Natural killer cell (primary cell): Measurements from ENCODE around the gene CRIP1. TPM values are rescaled to one million over a fixed set of nuclear protein-coding genes. Genes with fewer than 3 reads are reported as not detected.

ENCODE experiments used
- ATAC-seq, 3 donors: fragments of 150-1000 bp in 2 of 3; fragments of 200-7000 bp in 1 of 3; cut with Tn5 transposase; 1 replicate in 1 of 3; 2 replicates in 2 of 3; pipeline ENCODE4 v1.10.0; 2021; ENCODE audit warnings: mild to moderate bottlenecking in 2 of 3, moderate library complexity in 2 of 3
- DNase-seq, 2 donors: peaks; one replicate each; pipeline versions ENCODE4 v3.0.0 to v3.0.0-alpha.2; 2013 to 2021; ENCODE audit warnings: mixed read lengths in 1 of 2
- H3K27ac ChIP-seq: one replicate; pipeline ENCODE4 v1.5.1; 2013; ENCODE audit warnings: mild to moderate bottlenecking, low read length
- H3K27me3 ChIP-seq: one replicate; pipeline ENCODE4 v1.6.1; 2013; ENCODE audit warnings: low read length; ENCODE audit not compliant: control insufficient read depth, insufficient read depth
- H3K36me3 ChIP-seq: one replicate; pipeline ENCODE4 v1.6.1; 2013; ENCODE audit warnings: low read length; ENCODE audit not compliant: control insufficient read depth, insufficient read depth
- H3K4me1 ChIP-seq: one replicate; pipeline ENCODE4 v1.6.1; 2013; ENCODE audit warnings: low read length; ENCODE audit not compliant: control insufficient read depth, insufficient read depth
- H3K4me3 ChIP-seq: one replicate; pipeline ENCODE4 v1.5.1; 2013; ENCODE audit warnings: low read length
- H3K9me3 ChIP-seq: one replicate; pipeline ENCODE4 v1.6.1; 2013; ENCODE audit warnings: low read length; ENCODE audit not compliant: control insufficient read depth, insufficient read depth
- H3K27ac Mint-ChIP-seq, 2 donors: one replicate each; pipeline ENCODE4 v1.8.0; 2022; ENCODE audit warnings: mild to moderate bottlenecking in 2 of 2, mixed read lengths in 2 of 2, moderate library complexity in 1 of 2
- H3K27me3 Mint-ChIP-seq, 2 donors: one replicate each; pipeline ENCODE4 v1.8.0; 2022; ENCODE audit warnings: low read depth in 2 of 2, mixed read lengths in 2 of 2
- H3K36me3 Mint-ChIP-seq: one replicate; pipeline ENCODE4 v1.8.0; 2022; ENCODE audit warnings: mixed read lengths
- H3K4me1 Mint-ChIP-seq, 2 donors: one replicate each; pipeline ENCODE4 v1.8.0; 2022; ENCODE audit warnings: mixed read lengths in 2 of 2
- H3K4me3 Mint-ChIP-seq: one replicate; pipeline ENCODE4 v1.8.0; 2022; ENCODE audit warnings: mild to moderate bottlenecking, moderate library complexity, mixed read lengths
- H3K9me3 Mint-ChIP-seq, 2 donors: one replicate each; pipeline ENCODE4 v1.8.0; 2022; ENCODE audit warnings: mixed read lengths in 2 of 2
- WGBS: methylation state at CpG from one replicate; pipeline ENCODE4 v1.1.7; 2013; ENCODE audit warnings: missing lambda C conversion rate; ENCODE audit not compliant: insufficient coverage; 5-methylcytosine and 5-hydroxymethylcytosine counted together
- intact Hi-C: fragments of 100-400 bp; cut with micrococcal nuclease; formaldehyde crosslinking; loops from one replicate; pipeline ENCODE4 v1.14.2; 2022
- total RNA-seq, 4 donors: library from RNA; stranded (reverse); fragments of 120-200 nt in 1 of 4; gene quantifications; one replicate each; pipeline versions ENCODE4 v1.2.3 to v1.2.4, GENCODE V29; 2013 to 2022
- TF ChIP-seq, protein P1 (sequence below): fragments of 200-600 bp; IDR thresholded peaks from one replicate; pipeline ENCODE4 v1.8.0; 2022; ENCODE audit warnings: antibody characterized with exemption

The CRIP1 gene
- total RNA-seq, 3 donors from 2014 or later (not counting 1 experiment from before 2014, with no cell fraction given) = 276 to 334 (median 290) TPM

- Mint-ChIP-seq H3K4me1 (peaks cover 0 to 4% of the 10 kb centered on the region in 2 donors), H3K27ac (peak overlapping the region in 1 of 2 donors; percentile 27), H3K9me3 (no peaks in the 10 kb centered on the region), H3K27me3 (no peaks in the 10 kb centered on the region), H3K36me3 (no peaks in the 10 kb centered on the region), H3K4me3 (no peak overlapping the region)
- ATAC-seq (no peak), DNase-seq (peak in 1 of 2 donors; percentile 18)
- Histone ChIP-seq H3K4me3 (no peak overlapping the region), H3K4me1 (no peaks in the 10 kb centered on the region), H3K36me3 (no peaks in the 10 kb centered on the region), H3K27ac (no peak overlapping the region), H3K27me3 (no peaks in the 10 kb centered on the region), H3K9me3 (no peaks in the 10 kb centered on the region)
- intact Hi-C loops = no loop called here
- WGBS = 71% methylated on average over 10 of the region's 10 CpGs
- TF ChIP-seq, protein P1, sequence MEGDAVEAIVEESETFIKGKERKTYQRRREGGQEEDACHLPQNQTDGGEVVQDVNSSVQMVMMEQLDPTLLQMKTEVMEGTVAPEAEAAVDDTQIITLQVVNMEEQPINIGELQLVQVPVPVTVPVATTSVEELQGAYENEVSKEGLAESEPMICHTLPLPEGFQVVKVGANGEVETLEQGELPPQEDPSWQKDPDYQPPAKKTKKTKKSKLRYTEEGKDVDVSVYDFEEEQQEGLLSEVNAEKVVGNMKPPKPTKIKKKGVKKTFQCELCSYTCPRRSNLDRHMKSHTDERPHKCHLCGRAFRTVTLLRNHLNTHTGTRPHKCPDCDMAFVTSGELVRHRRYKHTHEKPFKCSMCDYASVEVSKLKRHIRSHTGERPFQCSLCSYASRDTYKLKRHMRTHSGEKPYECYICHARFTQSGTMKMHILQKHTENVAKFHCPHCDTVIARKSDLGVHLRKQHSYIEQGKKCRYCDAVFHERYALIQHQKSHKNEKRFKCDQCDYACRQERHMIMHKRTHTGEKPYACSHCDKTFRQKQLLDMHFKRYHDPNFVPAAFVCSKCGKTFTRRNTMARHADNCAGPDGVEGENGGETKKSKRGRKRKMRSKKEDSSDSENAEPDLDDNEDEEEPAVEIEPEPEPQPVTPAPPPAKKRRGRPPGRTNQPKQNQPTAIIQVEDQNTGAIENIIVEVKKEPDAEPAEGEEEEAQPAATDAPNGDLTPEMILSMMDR = no peak
Observed at GRCh38 chr14:105500726-105501101, 14.0 kb downstream of the CRIP1 start.

DNA sequence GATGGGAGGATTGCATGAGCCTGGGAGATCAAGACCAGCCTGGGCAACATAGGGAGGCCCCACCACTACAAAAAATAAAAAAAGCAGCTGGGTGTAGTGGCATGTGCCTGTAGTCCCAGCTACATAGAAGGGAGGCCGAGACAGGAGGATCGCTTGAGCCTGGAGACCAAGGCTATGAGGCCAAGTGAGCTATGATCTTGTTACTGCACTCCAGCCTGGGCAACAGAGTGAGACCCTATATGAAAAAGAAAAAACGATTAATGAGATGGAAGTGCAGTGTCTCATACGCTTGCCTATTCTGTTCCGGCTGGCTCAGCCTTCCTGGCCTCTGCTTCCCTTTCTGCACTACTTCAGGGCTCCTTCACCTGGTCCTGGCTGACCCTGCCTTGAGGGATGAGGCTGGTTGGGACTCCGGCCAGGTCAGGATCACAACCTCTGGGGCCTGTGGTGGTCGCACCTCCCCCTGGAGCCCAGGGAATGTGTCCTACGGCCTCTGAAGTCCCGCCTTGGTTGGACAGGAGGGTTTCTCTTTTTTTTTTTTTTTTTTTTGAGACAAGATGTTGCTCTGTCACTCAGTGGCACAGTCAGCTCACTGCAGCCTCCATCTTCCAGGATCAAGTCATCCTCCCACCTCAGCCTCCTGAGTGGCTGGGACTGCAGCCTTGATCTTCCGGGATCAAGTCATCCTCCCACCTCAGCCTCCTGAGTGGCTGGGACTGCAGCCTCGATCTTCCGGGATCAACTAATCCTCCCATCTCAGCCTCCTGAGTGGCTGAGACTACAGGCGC lies 15.0 kb downstream of the CRIP1 start:
- H3K27ac ChIP-seq = no peak overlapping the region
- Mint-ChIP-seq H3K27ac (no peak overlapping the region), H3K9me3 (no peaks in the 10 kb centered on the region), H3K4me3 (no peak overlapping the region), H3K27me3 (no peaks in the 10 kb centered on the region), H3K36me3 (no peaks in the 10 kb centered on the region), H3K4me1 (peaks cover 0 to 4% of the 10 kb centered on the region in 2 donors)
- WGBS = 96% methylated on average over 12 of the region's 13 CpGs
- no peaks in the 10 kb centered on the region for H3K4me1 ChIP-seq
- peak in 1 of 2 donors; percentile 12 for DNase-seq
- H3K4me3 ChIP-seq = no peak overlapping the region
- ATAC-seq = no peak
- H3K36me3 ChIP-seq = no peaks in the 10 kb centered on the region
- no peaks in the 10 kb centered on the region for H3K27me3 ChIP-seq
- intact Hi-C loops = no loop called here
- TF ChIP-seq, protein P1 = no peak
- H3K9me3 ChIP-seq = no peaks in the 10 kb centered on the region

- no peaks in the 10 kb centered on the region for H3K9me3 Mint-ChIP-seq
- TF ChIP-seq, protein P1 = no peak
- Histone ChIP-seq H3K4me3 (no peak overlapping the region), H3K36me3 (no peaks in the 10 kb centered on the region), H3K9me3 (no peaks in the 10 kb centered on the region), H3K4me1 (no peaks in the 10 kb centered on the region), H3K27me3 (no peaks in the 10 kb centered on the region), H3K27ac (no peak overlapping the region)
- H3K27ac Mint-ChIP-seq = peak overlapping the region; percentile 48 to 82
- intact Hi-C loops = no loop called here
- H3K4me3 Mint-ChIP-seq = peak overlapping the region; percentile 17
- no peaks in the 10 kb centered on the region for H3K36me3 Mint-ChIP-seq
- DNase-seq (no peak), ATAC-seq (peak in 1 of 3 donors; percentile 3)
- WGBS = 90% methylated on average over 18 of the region's 18 CpGs
- peaks cover 0 to 4% of the 10 kb centered on the region in 2 donors for H3K4me1 Mint-ChIP-seq
- peaks cover 2 to 5% of the 10 kb centered on the region in 2 donors for H3K27me3 Mint-ChIP-seq
Observed at GRCh38 chr14:105502446-105503295, 16.0 kb downstream of the CRIP1 start.
